Smooth muscle cell (in vitro differentiated cells): Measurements from ENCODE around the gene ELFN1. TPM values are rescaled to one million over a fixed set of nuclear protein-coding genes. Genes with fewer than 3 reads are reported as not detected.
"Not testable (repeated sequence)": the region's sequence is repeated elsewhere in the genome, so short reads cannot be mapped to it uniquely, and the experiment has no call there.

ENCODE experiments used
- DNase-seq: peaks from one replicate; lab custom pipeline; 2025; ENCODE audit not compliant: unreplicated experiment; lab: John Stamatoyannopoulos, UW
- H2AFZ ChIP-seq: fragments of 200-600 bp; sonication (generic); 2 replicates; pipeline ENCODE4 v1.6.0; 2016; ENCODE audit warnings: antibody characterized with exemption, low read depth, mild to moderate bottlenecking
- H3F3A ChIP-seq: fragments of 200-600 bp; sonication (generic); 2 replicates; pipeline ENCODE4 v1.6.0; 2017; ENCODE audit warnings: antibody characterized with exemption, low read depth
- H3K27ac ChIP-seq: fragments of 200-600 bp; sonication (generic); 2 replicates; pipeline ENCODE4 v1.5.1; 2016; ENCODE audit warnings: low read depth, mild to moderate bottlenecking
- H3K27me3 ChIP-seq: fragments of 200-600 bp; sonication (generic); 2 replicates; pipeline ENCODE4 v1.6.1; 2016; ENCODE audit warnings: low read depth, mild to moderate bottlenecking
- H3K36me3 ChIP-seq: fragments of 200-600 bp; sonication (generic); 2 replicates; pipeline ENCODE4 v1.5.1; 2016; ENCODE audit warnings: low read depth
- H3K4me1 ChIP-seq: fragments of 200-600 bp; sonication (generic); 2 replicates; pipeline ENCODE4 v1.5.1; 2016; ENCODE audit warnings: low read depth
- H3K4me2 ChIP-seq: fragments of 200-600 bp; sonication (generic); 2 replicates; pipeline ENCODE4 v1.6.0; 2016; ENCODE audit warnings: mild to moderate bottlenecking
- H3K4me3 ChIP-seq: fragments of 200-600 bp; sonication (generic); 2 replicates; pipeline ENCODE4 v1.5.1; 2016; ENCODE audit warnings: mild to moderate bottlenecking
- H3K79me2 ChIP-seq: fragments of 200-600 bp; sonication (generic); 2 replicates; pipeline ENCODE4 v1.6.0; 2016; ENCODE audit warnings: low read depth, mild to moderate bottlenecking
- H3K9ac ChIP-seq: fragments of 200-600 bp; sonication (generic); 2 replicates; pipeline ENCODE4 v1.6.0; 2016; ENCODE audit warnings: low read depth
- H3K9me3 ChIP-seq: fragments of 200-600 bp; sonication (generic); replicated peaks from 2 replicates; pipeline ENCODE4 v1.5.1; 2016; ENCODE audit warnings: low read depth
- H4K20me1 ChIP-seq: fragments of 200-600 bp; sonication (generic); 2 replicates; pipeline ENCODE4 v1.6.0; 2016; ENCODE audit warnings: low read depth
- WGBS: methylation state at CpG from one replicate; pipeline ENCODE4 v1.1.7; 2016; ENCODE audit warnings: low lambda C conversion rate; 5-methylcytosine and 5-hydroxymethylcytosine counted together
- polyA plus RNA-seq: library from polyadenylated mRNA; unstranded; fragments of >200 nt; fragmentation: Nextera tagmentation; extraction: Ambion mirVana; gene quantifications from 2 replicates; pipeline ENCODE4 v1.2.1, GENCODE V29; 2016
- total RNA-seq: library from RNA; depleted of rRNA; stranded (reverse); fragments of >200 nt; gene quantifications from 2 replicates; pipeline ENCODE4 v1.2.3, GENCODE V29; 2014
- TF ChIP-seq, protein P1 (sequence below): fragments of 200-600 bp; sonication (generic); IDR thresholded peaks from 2 replicates; pipeline ENCODE4 v1.5.1; 2017; ENCODE audit warnings: borderline replicate concordance, mild to moderate bottlenecking, antibody characterized with exemption; ENCODE audit not compliant: insufficient read depth, poor library complexity, severe bottlenecking

The ELFN1 gene
- total and polyA plus RNA-seq, 2 experiments from 2014 or later, result 4.2 to 6.2 TPM

DNA sequence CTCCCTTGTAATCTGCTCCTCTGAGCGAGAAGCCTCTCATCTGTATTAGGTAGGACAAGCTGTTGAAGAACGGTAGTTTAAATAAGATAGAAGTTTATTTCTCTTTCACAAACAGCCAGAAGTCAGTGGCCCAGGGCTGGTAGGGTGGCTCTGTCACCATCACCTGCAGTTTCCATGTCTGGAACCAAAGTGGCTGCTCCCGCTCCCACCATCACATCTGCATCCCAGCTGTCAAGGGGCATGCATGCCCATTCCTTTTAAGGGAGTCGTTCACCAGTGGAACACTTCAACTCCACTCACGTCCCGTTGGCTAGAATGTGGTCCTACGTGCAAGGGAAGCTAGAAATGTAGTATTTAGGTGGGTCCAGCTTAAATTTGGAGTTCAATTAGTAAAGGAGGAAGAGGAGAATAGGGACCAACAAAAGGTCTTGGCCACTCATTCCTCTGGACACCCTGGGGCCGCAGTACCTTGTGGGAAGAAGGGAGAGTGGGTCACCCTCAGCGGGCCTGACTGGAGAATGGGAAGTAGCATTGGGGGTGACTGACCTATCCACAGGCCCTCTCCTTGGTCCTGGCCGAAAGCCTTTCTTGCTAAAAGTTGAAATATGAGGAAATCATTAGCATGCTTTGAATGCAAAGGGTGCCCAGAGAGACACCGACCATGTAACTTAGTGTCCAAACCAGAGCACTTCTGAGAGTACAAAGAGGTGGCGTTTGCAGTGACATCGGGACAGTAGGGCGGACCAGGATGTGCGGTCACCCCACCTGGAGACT lies 48.0 kb downstream of the ELFN1 start:
- Histone ChIP-seq H4K20me1 (peaks cover 15% of the 10 kb centered on the region), H3K4me3 (no peak overlapping the region), H3K9ac (no peak overlapping the region), H3K36me3 (no peaks in the 10 kb centered on the region), H3K27ac (no peak overlapping the region), H3K27me3 (no peaks in the 10 kb centered on the region), H3F3A (no peaks in the 10 kb centered on the region), H3K4me2 (no peak overlapping the region), H3K79me2 (no peaks in the 10 kb centered on the region), H3K9me3 (no peaks in the 10 kb centered on the region), H3K4me1 (peaks cover 7% of the 10 kb centered on the region), H2AFZ (no peak overlapping the region)
- TF ChIP-seq, protein P1, sequence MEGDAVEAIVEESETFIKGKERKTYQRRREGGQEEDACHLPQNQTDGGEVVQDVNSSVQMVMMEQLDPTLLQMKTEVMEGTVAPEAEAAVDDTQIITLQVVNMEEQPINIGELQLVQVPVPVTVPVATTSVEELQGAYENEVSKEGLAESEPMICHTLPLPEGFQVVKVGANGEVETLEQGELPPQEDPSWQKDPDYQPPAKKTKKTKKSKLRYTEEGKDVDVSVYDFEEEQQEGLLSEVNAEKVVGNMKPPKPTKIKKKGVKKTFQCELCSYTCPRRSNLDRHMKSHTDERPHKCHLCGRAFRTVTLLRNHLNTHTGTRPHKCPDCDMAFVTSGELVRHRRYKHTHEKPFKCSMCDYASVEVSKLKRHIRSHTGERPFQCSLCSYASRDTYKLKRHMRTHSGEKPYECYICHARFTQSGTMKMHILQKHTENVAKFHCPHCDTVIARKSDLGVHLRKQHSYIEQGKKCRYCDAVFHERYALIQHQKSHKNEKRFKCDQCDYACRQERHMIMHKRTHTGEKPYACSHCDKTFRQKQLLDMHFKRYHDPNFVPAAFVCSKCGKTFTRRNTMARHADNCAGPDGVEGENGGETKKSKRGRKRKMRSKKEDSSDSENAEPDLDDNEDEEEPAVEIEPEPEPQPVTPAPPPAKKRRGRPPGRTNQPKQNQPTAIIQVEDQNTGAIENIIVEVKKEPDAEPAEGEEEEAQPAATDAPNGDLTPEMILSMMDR, result no peak
- WGBS, result 97% methylated on average over 15 of the region's 15 CpGs
- no peak for DNase-seq

DNA sequence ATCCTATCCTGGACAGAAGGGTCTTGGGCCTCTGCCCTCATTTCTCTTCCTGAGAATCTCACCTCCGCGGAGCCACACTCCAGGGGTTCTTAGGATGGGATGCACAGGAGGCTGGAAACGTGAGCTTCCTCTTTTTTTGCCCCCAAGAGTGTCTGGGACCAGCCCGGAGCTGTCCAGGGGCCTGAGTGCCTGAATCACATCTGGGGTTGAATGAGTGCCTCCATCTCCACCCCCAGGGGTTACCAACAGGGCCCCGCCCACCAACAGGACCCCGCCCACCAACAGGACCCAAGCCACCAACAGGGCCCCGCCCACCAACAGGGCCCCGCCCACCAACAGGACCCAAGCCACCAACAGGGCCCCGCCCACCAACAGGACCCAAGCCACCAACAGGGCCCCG lies 48.8 kb downstream of the ELFN1 start:
- H4K20me1 ChIP-seq, H2AFZ ChIP-seq, H3K4me3 ChIP-seq, H3K4me1 ChIP-seq, H3K9me3 ChIP-seq, H3F3A ChIP-seq, H3K27me3 ChIP-seq, H3K27ac ChIP-seq, H3K4me2 ChIP-seq, H3K36me3 ChIP-seq, H3K79me2 ChIP-seq, DNase-seq, H3K9ac ChIP-seq: not testable (repeated sequence)
- 81% methylated on average over 4 of the region's 10 CpGs for WGBS

GRCh38 chr7:1719256-1719655 lies 49.2 kb downstream of the ELFN1 start:
- not testable (repeated sequence) for DNase-seq
- 56% methylated on average over 9 of the region's 13 CpGs for WGBS

GRCh38 chr7:1719913-1720312 lies 49.8 kb downstream of the ELFN1 start:
- 98% methylated on average over 7 of the region's 7 CpGs for WGBS
- H3F3A ChIP-seq, result no peaks in the 10 kb centered on the region
- H2AFZ ChIP-seq, result no peak overlapping the region
- TF ChIP-seq, protein P1, result no peak
- H4K20me1 ChIP-seq, result peaks cover 8% of the 10 kb centered on the region
- H3K4me3 ChIP-seq, result no peak overlapping the region
- H3K79me2 ChIP-seq, result no peaks in the 10 kb centered on the region
- H3K27ac ChIP-seq, result no peak overlapping the region
- H3K4me1 ChIP-seq, result no peaks in the 10 kb centered on the region
- no peaks in the 10 kb centered on the region for H3K36me3 ChIP-seq
- no peak overlapping the region for H3K4me2 ChIP-seq
- DNase-seq, result no peak
- H3K27me3 ChIP-seq, result no peaks in the 10 kb centered on the region
- no peak overlapping the region for H3K9ac ChIP-seq
- H3K9me3 ChIP-seq, result no peaks in the 10 kb centered on the region

More at GRCh38 chr7:1719256-1719655, 49.2 kb downstream of the ELFN1 start:
- not testable (repeated sequence) for H3K36me3 ChIP-seq, H3K4me1 ChIP-seq, H3K27me3 ChIP-seq, H3K27ac ChIP-seq, H3K4me2 ChIP-seq, H3K79me2 ChIP-seq, H2AFZ ChIP-seq, H3K4me3 ChIP-seq, H3K9me3 ChIP-seq, H3K9ac ChIP-seq, H3F3A ChIP-seq, H4K20me1 ChIP-seq
